Common myeloid progenitor, CD34-positive (primary cell): Measurements from ENCODE around the gene CD300A.

Experiments used
- CTCF ChIA-PET: fragments of 350-600 bp; sonication (Branson Sonifier 250); formaldehyde crosslinking; loops from one replicate; lab custom pipeline; 2021; ENCODE audit warnings: antibody characterized with exemption; lab: Charles Lee
- POLR2A ChIA-PET: fragments of 350-600 bp; sonication (Branson Sonifier 250); formaldehyde crosslinking; loops from one replicate; lab custom pipeline; 2021; ENCODE audit warnings: antibody characterized with exemption; lab: Charles Lee
- DNase-seq, 3 donors: peaks; one replicate each; pipeline versions ENCODE4 v3.0.0 to v3.0.0-alpha.2; 2013
- H3K27ac ChIP-seq, 2 experiments: 1 replicate in 1 of 2; 2 replicates in 1 of 2; pipeline ENCODE4 v1.7.0; 2013; ENCODE audit warnings: inconsistent platforms in 2 of 2, low read length in 2 of 2, mild to moderate bottlenecking in 2 of 2, low read depth in 1 of 2, moderate library complexity in 1 of 2; ENCODE audit not compliant: severe bottlenecking in 2 of 2, insufficient read depth in 1 of 2, poor library complexity in 1 of 2
- H3K27me3 ChIP-seq, 5 experiments: replicated peaks in 2 of 5; 1 replicate in 3 of 5; 2 replicates in 2 of 5; pipeline versions ENCODE4 v1.6.1 to v1.7.0; 2013; ENCODE audit warnings: low read length in 4 of 5, mild to moderate bottlenecking in 2 of 5, moderate library complexity in 2 of 5, inconsistent platforms in 1 of 5; ENCODE audit not compliant: insufficient read depth in 5 of 5, control insufficient read depth in 4 of 5
- H3K36me3 ChIP-seq, 4 experiments: 1 replicate in 2 of 4; 2 replicates in 2 of 4; pipeline versions ENCODE4 v1.6.1 to v1.7.0; 2013; ENCODE audit warnings: low read length in 3 of 4, control low read depth in 1 of 4, mild to moderate bottlenecking in 1 of 4; ENCODE audit not compliant: control insufficient read depth in 4 of 4, insufficient read depth in 4 of 4
- H3K4me1 ChIP-seq, 4 experiments: 1 replicate in 3 of 4; 2 replicates in 1 of 4; pipeline versions ENCODE4 v1.6.1 to v1.7.1; 2013; ENCODE audit warnings: low read length in 3 of 4, mild to moderate bottlenecking in 3 of 4, control low read depth in 1 of 4, inconsistent platforms in 1 of 4, moderate library complexity in 1 of 4; ENCODE audit not compliant: control insufficient read depth in 4 of 4, insufficient read depth in 4 of 4; ENCODE audit errors: control extremely low read depth in 1 of 4
- H3K4me3 ChIP-seq, 7 experiments: 1 replicate in 4 of 7; 2 replicates in 3 of 7; pipeline versions ENCODE4 v1.5.1 to v1.7.0; 2013; ENCODE audit warnings: mild to moderate bottlenecking in 7 of 7, low read length in 6 of 7, moderate library complexity in 6 of 7, inconsistent platforms in 2 of 7, low read depth in 2 of 7, control low read depth in 1 of 7; ENCODE audit not compliant: insufficient read depth in 4 of 7, control insufficient read depth in 1 of 7; ENCODE audit errors: extremely low read depth in 1 of 7
- H3K9me3 ChIP-seq, 5 experiments: 1 replicate in 4 of 5; 2 replicates in 1 of 5; pipeline versions ENCODE4 v1.6.1 to v1.7.1; 2013; ENCODE audit warnings: low read length in 4 of 5, mild to moderate bottlenecking in 2 of 5, inconsistent platforms in 1 of 5, low read depth in 1 of 5, moderate library complexity in 1 of 5; ENCODE audit not compliant: control insufficient read depth in 4 of 5, insufficient read depth in 2 of 5; ENCODE audit errors: control extremely low read depth in 1 of 5
- WGBS: methylation state at CpG from one replicate; pipeline ENCODE4 v1.1.5; 2013; ENCODE audit not compliant: insufficient coverage; 5-methylcytosine and 5-hydroxymethylcytosine counted together

The CD300A gene

GRCh38 chr17:74441537-74441936 is 24.9 kb upstream of the CD300A start:
- peaks cover 0 to 56% (median 36%) of the 10 kb centered on the region in 4 experiments for H3K4me1 ChIP-seq
- POLR2A ChIA-PET = interaction anchor here (0.7 kb wide), 1 partner anchor 84 kb away, joined by 7 read pairs; no protein-coding TSS in a partner anchor
- H3K36me3 ChIP-seq = no peaks in the 10 kb centered on the region
- no peak overlapping the region for H3K27ac ChIP-seq
- no peak overlapping the region for H3K4me3 ChIP-seq
- H3K9me3 ChIP-seq = peaks cover 0 to 18% (median 5%) of the 10 kb centered on the region in 5 experiments
- DNase-seq = no peak
- CTCF ChIA-PET = interaction anchor here (0.6 to 1.5 kb wide), 2 partner anchors 15 to 92 kb away, joined by 3 to 9 read pairs; no protein-coding TSS in a partner anchor
- no peaks in the 10 kb centered on the region for H3K27me3 ChIP-seq
- WGBS = 100% methylated on average over 5 of the region's 7 CpGs

GRCh38 chr17:74442291-74442669 is 24.2 kb upstream of the CD300A start:
- ChIA-PET POLR2A (interaction anchor here (0.7 kb wide), 1 partner anchor 83 kb away, joined by 7 read pairs; no protein-coding TSS in a partner anchor), CTCF (interaction anchor here (0.6 to 7.6 kb wide), 2 partner anchors 14 to 91 kb away, joined by 3 to 63 read pairs; no protein-coding TSS in a partner anchor)
- Histone ChIP-seq H3K27ac (peak overlapping the region in 1 of 2 experiments; percentile 82), H3K36me3 (no peaks in the 10 kb centered on the region), H3K27me3 (no peaks in the 10 kb centered on the region), H3K4me3 (peak overlapping the region in 1 of 7 experiments; percentile 69), H3K4me1 (peaks cover 0 to 63% (median 43%) of the 10 kb centered on the region in 4 experiments), H3K9me3 (peaks cover 0 to 18% (median 5%) of the 10 kb centered on the region in 5 experiments)
- DNase-seq = no peak
- WGBS = 71% methylated on average over 3 of the region's 6 CpGs

- Histone ChIP-seq H3K9me3 (peaks cover 0 to 15% (median 5%) of the 10 kb centered on the region in 5 experiments), H3K27me3 (no peaks in the 10 kb centered on the region), H3K4me1 (peaks cover 0 to 69% (median 47%) of the 10 kb centered on the region in 4 experiments), H3K27ac (peak overlapping the region in 1 of 2 experiments; percentile 82), H3K4me3 (peak overlapping the region in 5 of 7 experiments; percentile 34 to 69 (median 51)), H3K36me3 (no peaks in the 10 kb centered on the region)
- POLR2A ChIA-PET = interaction anchor here (1.1 kb wide), 1 partner anchor 23 kb away, joined by 3 read pairs; the partner anchor contains the start of gene CD300A
- 7% methylated on average over 21 of the region's 28 CpGs for WGBS
- CTCF ChIA-PET = interaction anchor here (1.0 to 7.6 kb wide), 5 partner anchors 8 to 205 kb away, joined by 5 to 63 read pairs (median 12); no protein-coding TSS in a partner anchor
- DNase-seq = peak; percentile 82 to 87 (median 86)
Observed at GRCh38 chr17:74442670-74443515, 23.5 kb upstream of the CD300A start.

- 100% methylated on average over 1 of the region's 8 CpGs for WGBS
Observed at GRCh38 chr17:74443516-74444296, 22.7 kb upstream of the CD300A start.

GRCh38 chr17:74444406-74444805 is 22.0 kb upstream of the CD300A start:
- WGBS = 87% methylated on average over 5 of the region's 12 CpGs
- CTCF ChIA-PET = interaction anchor here (0.9 to 7.6 kb wide), 8 partner anchors 9 to 203 kb away, joined by 3 to 63 read pairs (median 5); no protein-coding TSS in a partner anchor
- no peak overlapping the region for H3K4me3 ChIP-seq
- DNase-seq = no peak
- POLR2A ChIA-PET = interaction anchor here (1.1 kb wide), 1 partner anchor 22 kb away, joined by 3 read pairs; the partner anchor contains the start of gene CD300A
- no peaks in the 10 kb centered on the region for H3K36me3 ChIP-seq
- peaks cover 0 to 3% (median 0%) of the 10 kb centered on the region in 5 experiments for H3K9me3 ChIP-seq
- H3K4me1 ChIP-seq = peaks cover 0 to 67% (median 47%) of the 10 kb centered on the region in 4 experiments
- H3K27ac ChIP-seq = no peak overlapping the region
- no peaks in the 10 kb centered on the region for H3K27me3 ChIP-seq

More at GRCh38 chr17:74443516-74444296, 22.7 kb upstream of the CD300A start:
- Histone ChIP-seq H3K9me3 (peaks cover 0 to 10% (median under 1%) of the 10 kb centered on the region in 5 experiments), H3K27ac (peak overlapping the region in 1 of 2 experiments; percentile 82), H3K4me1 (peaks cover 0 to 69% (median 47%) of the 10 kb centered on the region in 4 experiments), H3K27me3 (no peaks in the 10 kb centered on the region), H3K36me3 (no peaks in the 10 kb centered on the region), H3K4me3 (peak overlapping the region in 4 of 7 experiments; percentile 41 to 69 (median 55))
- DNase-seq = no peak
- CTCF ChIA-PET = interaction anchor here (0.9 to 7.6 kb wide), 8 partner anchors 9 to 204 kb away, joined by 3 to 63 read pairs (median 6); no protein-coding TSS in a partner anchor
- POLR2A ChIA-PET = interaction anchor here (1.1 kb wide), 1 partner anchor 23 kb away, joined by 3 read pairs; the partner anchor contains the start of gene CD300A

DNA sequence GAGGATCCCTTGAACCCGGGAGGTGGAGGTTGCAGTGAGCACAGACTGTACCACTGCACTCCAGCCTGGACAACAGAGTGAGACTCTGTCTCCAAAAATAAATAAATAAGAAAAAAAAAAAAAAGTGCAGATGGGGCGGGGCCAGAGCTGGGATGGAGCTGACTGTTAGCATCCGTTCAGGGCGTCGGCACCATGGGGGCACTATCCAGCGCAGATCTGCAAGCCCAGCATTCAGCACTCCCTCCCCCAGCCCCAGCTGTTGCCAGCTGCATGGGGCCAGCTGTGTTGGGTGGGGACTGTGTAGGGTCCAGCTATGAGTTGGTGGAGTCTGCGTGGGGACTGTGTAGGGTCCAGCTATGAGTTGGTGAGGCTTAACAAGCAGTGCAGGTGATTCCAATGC is 21.3 kb upstream of the CD300A start:
- ChIA-PET POLR2A (no interaction called here), CTCF (interaction anchor here (0.7 to 7.6 kb wide), 7 partner anchors 10 to 83 kb away, joined by 3 to 63 read pairs (median 4); no protein-coding TSS in a partner anchor)
- DNase-seq = no peak
- no peaks in the 10 kb centered on the region for H3K36me3 ChIP-seq
- no peak overlapping the region for H3K27ac ChIP-seq
- no peaks in the 10 kb centered on the region for H3K27me3 ChIP-seq
- 100% methylated on average over 1 of the region's 7 CpGs for WGBS
- H3K4me3 ChIP-seq = no peak overlapping the region
- H3K4me1 ChIP-seq = peaks cover 0 to 60% (median 43%) of the 10 kb centered on the region in 4 experiments
- no peaks in the 10 kb centered on the region for H3K9me3 ChIP-seq
